Embryonic facial prominence (tissue), 1 donor: ENCODE data around the gene GZMB.
A peak's percentile ranks its signal among the peaks of the same experiment; 100 is the strongest.
"Not testable (repeated sequence)": the region's sequence is repeated elsewhere in the genome, so short reads cannot be mapped to it uniquely, and the experiment has no call there.

Source experiments
- DNase-seq: peaks from one replicate; pipeline ENCODE4 v3.0.0-alpha.2; 2016; ENCODE audit errors: extremely low spot score

GZMB gene

GRCh38 chr14:24634158-24634557, at the start of gene GZMB:
GZMB (minus strand) TSS chr14:24634190; CDS start chr14:24634160, 30 bp downstream.
- DNase-seq: no peak

- no peak for DNase-seq
Observed at GRCh38 chr14:24681056-24681455, 47.1 kb upstream of the GZMB start.

- no peak for DNase-seq
Observed at GRCh38 chr14:24680516-24680915, 46.5 kb upstream of the GZMB start.

- DNase-seq: no peak
Observed at GRCh38 chr14:24679248-24679961, 45.4 kb upstream of the GZMB start.

- peak; percentile 45 for DNase-seq
Observed at GRCh38 chr14:24678801-24679247, 44.8 kb upstream of the GZMB start.

GRCh38 chr14:24677956-24678355, 44.0 kb upstream of the GZMB start:
- DNase-seq: no peak

- no peak for DNase-seq
Observed at GRCh38 chr14:24674204-24674970, 40.4 kb upstream of the GZMB start.

GRCh38 chr14:24673534-24674203, 39.7 kb upstream of the GZMB start:
- DNase-seq: no peak

GRCh38 chr14:24673059-24673458, 39.1 kb upstream of the GZMB start:
- no peak for DNase-seq

GRCh38 chr14:24670594-24670993, 36.6 kb upstream of the GZMB start:
- no peak for DNase-seq

GRCh38 chr14:24669651-24670050, 35.7 kb upstream of the GZMB start:
- DNase-seq: no peak

- DNase-seq: no peak
Observed at GRCh38 chr14:24665440-24665991, 31.5 kb upstream of the GZMB start.

- DNase-seq: no peak
Observed at GRCh38 chr14:24664366-24664765, 30.4 kb upstream of the GZMB start.

- DNase-seq: no peak
Observed at GRCh38 chr14:24662753-24663152, 28.8 kb upstream of the GZMB start.

GRCh38 chr14:24659916-24660570, 26.1 kb upstream of the GZMB start:
- no peak for DNase-seq

GRCh38 chr14:24648361-24648760, 14.4 kb upstream of the GZMB start:
- DNase-seq: not testable (repeated sequence)

- DNase-seq: no peak
Observed at GRCh38 chr14:24639905-24640304, 5.9 kb upstream of the GZMB start.

GRCh38 chr14:24639270-24639669, 5.3 kb upstream of the GZMB start:
- no peak for DNase-seq

- DNase-seq: no peak
Observed at GRCh38 chr14:24633353-24633752, 637 bp downstream of the GZMB start.

- DNase-seq: no peak
Observed at GRCh38 chr14:24632761-24633160, 1.2 kb downstream of the GZMB start.

- DNase-seq: no peak
Observed at GRCh38 chr14:24632336-24632735, 1.7 kb downstream of the GZMB start.
